Loucy (cell line): ENCODE data around the gene STPG1.

Experiments
- CTCF ChIP-seq: fragments of 200-600 bp; sonication (generic); conservative IDR thresholded peaks from 2 replicates; pipeline ENCODE4 v1.5.1; 2014; ENCODE audit warnings: mild to moderate bottlenecking, antibody characterized with exemption, low read length
- EZH2phosphoT487 ChIP-seq: fragments of 200-600 bp; IDR thresholded peaks from 2 replicates; pipeline ENCODE4 v1.6.1; 2018; ENCODE audit warnings: antibody characterized with exemption, mild to moderate bottlenecking, moderate library complexity, borderline replicate concordance

GRCh38 chr1:24392982-24393650 lies 20.5 kb downstream of the STPG1 start:
- TF ChIP-seq CTCF (no peak), EZH2phosphoT487 (no peak)
